Measurements from ENCODE around the gene MAL.

MAL gene

GRCh38 chr2:95062242-95063085 lies 37.0 kb downstream of the MAL start:
- H3K27me3 ChIP-seq (ENCODE audit: insufficient read depth, low read length, poor library complexity, severe bottlenecking) = no peaks in the 10 kb centered on the region

DNA sequence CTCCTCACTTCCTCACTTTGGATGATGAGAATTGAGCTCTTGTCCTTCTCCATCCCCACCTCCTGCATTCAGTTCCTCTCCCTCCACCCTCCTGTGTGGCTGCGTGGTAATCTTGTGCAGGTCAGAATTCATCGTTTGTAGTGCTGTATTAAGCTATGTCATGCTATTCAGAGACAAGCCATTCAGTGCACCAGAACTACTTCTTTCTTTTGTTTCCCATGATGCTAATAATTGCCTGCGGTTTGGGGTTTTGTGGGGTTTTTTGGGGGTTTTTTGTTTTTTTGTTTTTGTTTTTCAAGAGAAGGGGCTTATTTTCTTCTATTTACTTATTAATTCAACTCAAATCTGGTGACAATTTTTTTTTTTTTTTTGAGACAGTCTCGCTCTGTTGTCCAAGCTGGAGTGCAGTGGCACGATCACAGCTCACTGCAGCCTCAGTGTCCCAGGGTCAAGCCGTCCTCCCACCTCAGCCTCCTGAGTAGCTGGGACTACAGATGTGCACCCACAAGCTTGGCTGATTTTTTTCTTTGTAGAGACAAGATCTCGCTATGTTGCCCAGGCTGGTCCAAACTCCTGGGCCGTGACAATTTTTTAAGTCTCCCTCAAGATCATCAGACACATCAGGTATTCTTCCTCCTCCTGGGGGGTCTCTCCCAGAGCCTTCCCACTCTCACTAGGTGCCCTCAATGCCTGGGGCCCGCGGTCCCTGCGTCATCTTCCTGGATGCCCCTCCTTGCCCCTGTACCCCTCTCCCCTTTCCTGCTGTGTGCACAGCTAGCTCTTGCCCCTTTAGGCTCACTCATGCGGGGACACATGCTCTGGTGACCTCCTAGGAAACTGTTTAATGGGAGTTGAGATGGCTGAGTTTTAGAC lies 37.8 kb downstream of the MAL start:
- Histone ChIP-seq H3K27me3 (ENCODE audit: insufficient read depth, low read length, poor library complexity, severe bottlenecking) (no peaks in the 10 kb centered on the region), H3F3A (ENCODE audit: low read depth) (no peaks in the 10 kb centered on the region), H3K36me3 (ENCODE audit: insufficient read depth, low read length) (no peaks in the 10 kb centered on the region), H3K9me3 (ENCODE audit: insufficient read depth, low read depth, low read length) (no peaks in the 10 kb centered on the region), H3K4me3 (ENCODE audit: low read length, poor library complexity, severe bottlenecking) (no peak overlapping the region), H3K4me2 (ENCODE audit: low read depth, low read length, poor library complexity, severe bottlenecking) (no peak overlapping the region), H3K9me2 (replicated peaks; ENCODE audit: low read depth, low read length) (no peaks in the 10 kb centered on the region), H3K9ac (ENCODE audit: low read depth, low read length, poor library complexity, severe bottlenecking) (no peak overlapping the region), H4K20me1 (ENCODE audit: insufficient read depth, low read length, poor library complexity, severe bottlenecking) (no peaks in the 10 kb centered on the region), H3K79me2 (ENCODE audit: insufficient read depth, low read length) (no peaks in the 10 kb centered on the region), H3K4me1 (ENCODE audit: insufficient read depth, low read length, poor library complexity, severe bottlenecking) (no peaks in the 10 kb centered on the region), H2AFZ (ENCODE audit: low read length) (no peak overlapping the region; the same call in 1 of the 2 replicates)
- TF ChIP-seq EZH2phosphoT487 (IDR thresholded peaks at IDR 0.05; ENCODE audit: borderline replicate concordance) = no peak

More at GRCh38 chr2:95062242-95063085, 37.0 kb downstream of the MAL start:
- Histone ChIP-seq H3K9ac (ENCODE audit: low read depth, low read length, poor library complexity, severe bottlenecking) (no peak overlapping the region), H3K4me3 (ENCODE audit: low read length, poor library complexity, severe bottlenecking) (no peak overlapping the region), H3K36me3 (ENCODE audit: insufficient read depth, low read length) (no peaks in the 10 kb centered on the region), H2AFZ (ENCODE audit: low read length) (no peak overlapping the region; the same call in 1 of the 2 replicates), H3K9me3 (ENCODE audit: insufficient read depth, low read depth, low read length) (no peaks in the 10 kb centered on the region), H3K79me2 (ENCODE audit: insufficient read depth, low read length) (no peaks in the 10 kb centered on the region), H3K4me2 (ENCODE audit: low read depth, low read length, poor library complexity, severe bottlenecking) (no peak overlapping the region), H3K4me1 (ENCODE audit: insufficient read depth, low read length, poor library complexity, severe bottlenecking) (no peaks in the 10 kb centered on the region), H4K20me1 (ENCODE audit: insufficient read depth, low read length, poor library complexity, severe bottlenecking) (no peaks in the 10 kb centered on the region), H3F3A (ENCODE audit: low read depth) (no peaks in the 10 kb centered on the region), H3K9me2 (replicated peaks; ENCODE audit: low read depth, low read length) (no peaks in the 10 kb centered on the region)
- TF ChIP-seq EZH2phosphoT487 (IDR thresholded peaks at IDR 0.05; ENCODE audit: borderline replicate concordance) = no peak
- TF ChIP-seq, protein P1, sequence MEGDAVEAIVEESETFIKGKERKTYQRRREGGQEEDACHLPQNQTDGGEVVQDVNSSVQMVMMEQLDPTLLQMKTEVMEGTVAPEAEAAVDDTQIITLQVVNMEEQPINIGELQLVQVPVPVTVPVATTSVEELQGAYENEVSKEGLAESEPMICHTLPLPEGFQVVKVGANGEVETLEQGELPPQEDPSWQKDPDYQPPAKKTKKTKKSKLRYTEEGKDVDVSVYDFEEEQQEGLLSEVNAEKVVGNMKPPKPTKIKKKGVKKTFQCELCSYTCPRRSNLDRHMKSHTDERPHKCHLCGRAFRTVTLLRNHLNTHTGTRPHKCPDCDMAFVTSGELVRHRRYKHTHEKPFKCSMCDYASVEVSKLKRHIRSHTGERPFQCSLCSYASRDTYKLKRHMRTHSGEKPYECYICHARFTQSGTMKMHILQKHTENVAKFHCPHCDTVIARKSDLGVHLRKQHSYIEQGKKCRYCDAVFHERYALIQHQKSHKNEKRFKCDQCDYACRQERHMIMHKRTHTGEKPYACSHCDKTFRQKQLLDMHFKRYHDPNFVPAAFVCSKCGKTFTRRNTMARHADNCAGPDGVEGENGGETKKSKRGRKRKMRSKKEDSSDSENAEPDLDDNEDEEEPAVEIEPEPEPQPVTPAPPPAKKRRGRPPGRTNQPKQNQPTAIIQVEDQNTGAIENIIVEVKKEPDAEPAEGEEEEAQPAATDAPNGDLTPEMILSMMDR (conservative IDR thresholded peaks at IDR 0.05; ENCODE audit: low read length) = no peak

GRCh38 chr2:95068256-95068655 lies 42.7 kb downstream of the MAL start:
- no peaks in the 10 kb centered on the region for H3K79me2 ChIP-seq (ENCODE audit: insufficient read depth, low read length)
- H2AFZ ChIP-seq (ENCODE audit: low read length) = no peak overlapping the region
- no peak overlapping the region for H3K4me2 ChIP-seq (ENCODE audit: low read depth, low read length, poor library complexity, severe bottlenecking)
- no peaks in the 10 kb centered on the region for H3K36me3 ChIP-seq (ENCODE audit: insufficient read depth, low read length)
- H3K9me2 ChIP-seq (replicated peaks; ENCODE audit: low read depth, low read length) = no peaks in the 10 kb centered on the region
- no peak overlapping the region for H3K9ac ChIP-seq (ENCODE audit: low read depth, low read length, poor library complexity, severe bottlenecking)
- no peaks in the 10 kb centered on the region for H3F3A ChIP-seq (ENCODE audit: low read depth)
- H3K27me3 ChIP-seq (ENCODE audit: insufficient read depth, low read length, poor library complexity, severe bottlenecking) = no peaks in the 10 kb centered on the region
- H4K20me1 ChIP-seq (ENCODE audit: insufficient read depth, low read length, poor library complexity, severe bottlenecking) = no peaks in the 10 kb centered on the region
- H3K4me1 ChIP-seq (ENCODE audit: insufficient read depth, low read length, poor library complexity, severe bottlenecking) = no peaks in the 10 kb centered on the region
- H3K9me3 ChIP-seq (ENCODE audit: insufficient read depth, low read depth, low read length) = no peaks in the 10 kb centered on the region
- H3K4me3 ChIP-seq (ENCODE audit: low read length, poor library complexity, severe bottlenecking) = no peak overlapping the region
- TF ChIP-seq EZH2phosphoT487 (IDR thresholded peaks at IDR 0.05; ENCODE audit: borderline replicate concordance) = no peak
- TF ChIP-seq, protein P1 (conservative IDR thresholded peaks at IDR 0.05; ENCODE audit: low read length) = no peak
